ENCODE measurements around the gene KLHL29.

DNA sequence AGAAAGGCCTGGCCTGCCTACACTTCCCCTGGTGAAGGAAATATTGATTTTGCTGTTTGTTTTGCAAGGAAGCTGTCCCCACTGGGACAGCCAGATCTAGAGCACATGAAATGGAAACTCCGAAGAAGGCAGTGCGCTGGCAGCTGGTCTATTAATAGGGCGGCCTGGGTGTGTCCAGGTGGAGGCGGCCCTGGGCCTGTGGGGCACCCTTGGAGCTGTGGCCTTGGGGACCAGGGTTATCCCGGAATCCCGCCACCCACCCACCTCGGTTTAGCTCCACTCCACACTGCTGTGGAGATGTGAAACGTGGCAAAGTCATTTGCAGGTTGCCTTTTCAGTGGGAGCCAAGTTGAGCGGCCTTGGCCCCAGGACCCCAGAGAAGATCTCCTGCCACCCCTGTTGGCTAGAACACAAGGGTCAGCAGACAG is 204.3 kb downstream of the KLHL29 start:
- TF ChIP-seq, protein P1, sequence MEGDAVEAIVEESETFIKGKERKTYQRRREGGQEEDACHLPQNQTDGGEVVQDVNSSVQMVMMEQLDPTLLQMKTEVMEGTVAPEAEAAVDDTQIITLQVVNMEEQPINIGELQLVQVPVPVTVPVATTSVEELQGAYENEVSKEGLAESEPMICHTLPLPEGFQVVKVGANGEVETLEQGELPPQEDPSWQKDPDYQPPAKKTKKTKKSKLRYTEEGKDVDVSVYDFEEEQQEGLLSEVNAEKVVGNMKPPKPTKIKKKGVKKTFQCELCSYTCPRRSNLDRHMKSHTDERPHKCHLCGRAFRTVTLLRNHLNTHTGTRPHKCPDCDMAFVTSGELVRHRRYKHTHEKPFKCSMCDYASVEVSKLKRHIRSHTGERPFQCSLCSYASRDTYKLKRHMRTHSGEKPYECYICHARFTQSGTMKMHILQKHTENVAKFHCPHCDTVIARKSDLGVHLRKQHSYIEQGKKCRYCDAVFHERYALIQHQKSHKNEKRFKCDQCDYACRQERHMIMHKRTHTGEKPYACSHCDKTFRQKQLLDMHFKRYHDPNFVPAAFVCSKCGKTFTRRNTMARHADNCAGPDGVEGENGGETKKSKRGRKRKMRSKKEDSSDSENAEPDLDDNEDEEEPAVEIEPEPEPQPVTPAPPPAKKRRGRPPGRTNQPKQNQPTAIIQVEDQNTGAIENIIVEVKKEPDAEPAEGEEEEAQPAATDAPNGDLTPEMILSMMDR (conservative IDR thresholded peaks at IDR 0.05; ENCODE audit: low read length), result no peak
- no peak for TF ChIP-seq EZH2phosphoT487 (IDR thresholded peaks at IDR 0.05; ENCODE audit: borderline replicate concordance, low read depth, low read length)

Measured in OCI-LY7 (cell line).